DND-41 (cell line): ENCODE data around the gene RBM45.

ENCODE experiments used
- ATAC-seq: fragments of 200-7000 bp; cut with Tn5 transposase; 3 replicates; pipeline ENCODE4 v1.9.1; 2021; ENCODE audit warnings: low read depth; ENCODE audit not compliant: insufficient read depth
- DNase-seq: peaks from one replicate; pipeline ENCODE4 v3.0.0-alpha.2; 2020
- H2AFZ ChIP-seq: 2 replicates; pipeline ENCODE4 v1.6.0; 2012; ENCODE audit warnings: low read depth, low read length
- H3K27ac ChIP-seq: 2 replicates; pipeline ENCODE4 v1.5.1; 2012; ENCODE audit warnings: low read length, inconsistent platforms
- H3K27me3 ChIP-seq: fragments of 200-600 bp; sonication (generic); 2 replicates; pipeline ENCODE4 v1.6.0; 2012; ENCODE audit warnings: low read length, mild to moderate bottlenecking, inconsistent platforms; ENCODE audit not compliant: insufficient read depth, poor library complexity
- H3K36me3 ChIP-seq: 2 replicates; pipeline ENCODE4 v1.5.1; 2012; ENCODE audit warnings: low read length, inconsistent platforms; ENCODE audit not compliant: insufficient read depth
- H3K4me1 ChIP-seq: 2 replicates; pipeline ENCODE4 v1.5.1; 2012; ENCODE audit warnings: mild to moderate bottlenecking, low read length; ENCODE audit not compliant: insufficient read depth
- H3K4me2 ChIP-seq: 2 replicates; pipeline ENCODE4 v1.6.0; 2012; ENCODE audit warnings: mild to moderate bottlenecking, moderate library complexity, low read length, inconsistent platforms; ENCODE audit not compliant: insufficient read depth
- H3K4me3 ChIP-seq, 2 experiments: fragments of 200-600 bp in 1 of 2; shearing (Covaris generic) in 1 of 2; 2 replicates each; pipeline ENCODE4 v1.5.1; 2012 to 2016; ENCODE audit warnings: inconsistent platforms in 2 of 2, low read length in 2 of 2, mild to moderate bottlenecking in 2 of 2, low read depth in 1 of 2, moderate library complexity in 1 of 2
- H3K79me2 ChIP-seq: 2 replicates; pipeline ENCODE4 v1.6.0; 2012; ENCODE audit warnings: low read length, inconsistent platforms; ENCODE audit not compliant: insufficient read depth
- H3K9ac ChIP-seq: 2 replicates; pipeline ENCODE4 v1.6.0; 2012; ENCODE audit warnings: low read depth, mild to moderate bottlenecking, inconsistent platforms, low read length, moderate library complexity
- H3K9me3 ChIP-seq: 2 replicates; pipeline ENCODE4 v1.5.1; 2012; ENCODE audit warnings: low read length, moderate library complexity, mild to moderate bottlenecking, inconsistent platforms; ENCODE audit not compliant: insufficient read depth, severe bottlenecking
- H4K20me1 ChIP-seq: 2 replicates; pipeline ENCODE4 v1.6.0; 2012; ENCODE audit warnings: low read length; ENCODE audit not compliant: insufficient read depth
- CTCF ChIP-seq: IDR thresholded peaks from 2 replicates; pipeline ENCODE4 v1.5.1; 2012; ENCODE audit warnings: borderline replicate concordance, low read length, moderate library complexity, mild to moderate bottlenecking; ENCODE audit not compliant: poor library complexity, severe bottlenecking; ENCODE audit errors: extremely low read depth
- EZH2 ChIP-seq: IDR thresholded peaks from 3 replicates; pipeline ENCODE4 v1.6.1; 2012; ENCODE audit warnings: borderline replicate concordance, low read depth, mild to moderate bottlenecking, moderate library complexity, low read length, inconsistent platforms; ENCODE audit not compliant: severe bottlenecking

The RBM45 gene

GRCh38 chr2:178101321-178102079 is 10.7 kb upstream of the RBM45 start:
- Histone ChIP-seq H3K4me2 (no peak overlapping the region), H3K9ac (no peak overlapping the region), H3K36me3 (no peaks in the 10 kb centered on the region), H3K79me2 (no peaks in the 10 kb centered on the region), H3K4me1 (no peaks in the 10 kb centered on the region), H3K4me3 (no peak overlapping the region), H4K20me1 (no peaks in the 10 kb centered on the region), H3K27me3 (peaks cover 5% of the 10 kb centered on the region), H2AFZ (no peak overlapping the region), H3K9me3 (no peaks in the 10 kb centered on the region), H3K27ac (no peak overlapping the region)
- TF ChIP-seq EZH2 (no peak), CTCF (no peak)
- DNase-seq: no peak
- no peak for ATAC-seq

- Histone ChIP-seq H3K9ac (no peak overlapping the region), H3K4me1 (no peaks in the 10 kb centered on the region), H3K36me3 (no peaks in the 10 kb centered on the region), H3K79me2 (no peaks in the 10 kb centered on the region), H3K27me3 (peaks cover 5% of the 10 kb centered on the region), H4K20me1 (no peaks in the 10 kb centered on the region), H3K9me3 (no peaks in the 10 kb centered on the region), H3K4me2 (no peak overlapping the region), H3K27ac (no peak overlapping the region), H2AFZ (no peak overlapping the region), H3K4me3 (no peak overlapping the region)
- DNase-seq (no peak), ATAC-seq (no peak)
- TF ChIP-seq CTCF: no peak
- no peak for TF ChIP-seq EZH2
These were observed 6.7 kb upstream of the RBM45 start for GRCh38 chr2:178105566-178105965.

GRCh38 chr2:178106053-178106452 is 6.2 kb upstream of the RBM45 start:
- Histone ChIP-seq H3K4me1 (no peaks in the 10 kb centered on the region), H3K9ac (no peak overlapping the region), H3K36me3 (no peaks in the 10 kb centered on the region), H3K9me3 (no peaks in the 10 kb centered on the region), H3K79me2 (no peaks in the 10 kb centered on the region), H3K4me3 (no peak overlapping the region), H4K20me1 (no peaks in the 10 kb centered on the region), H3K4me2 (no peak overlapping the region), H3K27me3 (peaks cover 2% of the 10 kb centered on the region), H2AFZ (no peak overlapping the region), H3K27ac (no peak overlapping the region)
- ATAC-seq: no peak
- no peak for TF ChIP-seq CTCF
- TF ChIP-seq EZH2: no peak
- no peak for DNase-seq
